CD4-positive, alpha-beta T cell treated with Interleukin-17A for 1 hour (primary cell): ENCODE data around the gene MLN.
A peak's percentile ranks its signal among the peaks of the same experiment; 100 is the strongest.

Experiments
- DNase-seq: peaks from one replicate; pipeline ENCODE4 v3.0.0-alpha.2; 2020

The MLN gene

DNA sequence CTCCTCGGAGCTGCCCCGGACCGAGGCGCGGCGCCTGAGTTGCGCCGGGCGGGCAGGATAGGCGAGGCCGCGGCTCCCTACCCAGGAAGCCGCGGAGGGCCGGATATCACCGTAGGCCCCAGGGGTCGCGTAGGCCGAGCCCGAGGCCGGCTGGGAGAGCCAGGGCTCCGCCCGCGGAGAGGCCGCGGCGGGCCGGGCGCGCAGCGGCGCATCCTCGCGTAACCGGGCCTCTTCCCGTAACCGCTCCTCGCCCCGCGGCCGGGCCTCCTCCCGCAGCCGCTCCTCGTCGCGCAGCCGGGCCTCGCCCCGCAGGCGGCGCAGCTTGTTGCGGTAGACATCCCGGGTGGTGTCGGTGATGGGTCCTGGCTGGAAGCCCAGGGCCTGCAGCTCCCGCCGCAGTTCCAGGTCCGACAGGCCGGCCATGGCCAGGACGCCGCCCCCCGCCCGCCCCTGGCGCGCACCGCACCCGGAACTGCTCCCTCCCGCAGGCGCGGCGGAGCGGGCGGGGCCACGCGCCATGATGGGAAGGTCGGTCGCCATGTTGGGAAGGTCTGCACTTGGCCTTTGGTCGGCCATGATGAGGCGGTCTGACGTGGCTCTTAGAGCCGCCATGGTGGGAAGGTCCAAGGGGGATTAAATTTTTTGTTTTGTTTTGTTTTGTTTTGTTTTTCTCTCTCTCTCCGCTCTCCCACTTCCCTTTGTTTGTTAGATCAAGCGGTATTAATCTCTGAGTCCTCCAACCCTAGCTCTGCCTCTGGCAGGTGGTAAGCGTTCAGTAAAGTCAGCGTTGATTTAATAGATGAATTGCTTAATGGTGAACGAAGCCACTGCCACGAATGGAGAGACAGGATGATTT lies 14.9 kb downstream of the MLN start, which contains the start of gene LEMD2:
TSS of gene LEMD2 (minus strand) at position 437 of the 856 bp plus-strand sequence. CDS start at position 423, 14 bp downstream.
- DNase-seq = peak; percentile 94

DNA sequence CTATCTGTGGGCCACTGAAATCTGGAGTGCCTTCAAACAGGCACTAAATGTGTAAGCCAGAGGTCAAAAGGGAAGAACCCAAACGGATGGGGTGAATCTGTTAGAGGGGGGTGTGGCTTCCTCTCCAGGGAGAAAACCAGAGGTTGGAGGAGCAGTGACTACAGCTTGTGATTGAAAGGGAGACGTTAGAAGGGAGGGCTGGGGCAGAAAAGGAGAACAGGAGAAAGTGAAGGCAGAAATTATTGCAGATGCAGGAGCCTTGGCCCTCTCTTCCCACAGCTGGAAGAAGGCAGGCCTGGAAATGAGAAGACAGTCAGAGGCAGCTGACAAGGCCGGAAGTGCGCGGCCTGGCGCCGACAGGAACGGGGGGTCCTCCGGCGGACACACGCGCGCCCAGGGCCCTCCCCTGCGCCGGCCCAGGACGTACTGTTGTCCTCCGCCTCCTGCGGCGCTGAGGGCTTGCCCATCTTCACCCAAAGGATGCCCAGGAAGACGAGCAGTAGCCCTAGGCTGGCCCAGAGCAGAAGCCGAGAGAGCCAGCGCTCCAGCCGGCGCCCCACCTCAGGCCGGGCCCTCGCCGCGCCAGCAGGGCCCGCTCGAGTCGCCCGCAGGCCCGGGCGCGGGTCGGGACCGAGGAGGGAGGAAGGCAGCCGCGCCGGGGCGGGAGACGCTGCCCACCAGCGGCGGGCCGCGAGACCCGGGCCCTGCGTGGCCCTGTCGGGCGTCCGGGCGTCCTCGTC lies 15.7 kb downstream of the MLN start:
- DNase-seq = peak; percentile 67

DNA sequence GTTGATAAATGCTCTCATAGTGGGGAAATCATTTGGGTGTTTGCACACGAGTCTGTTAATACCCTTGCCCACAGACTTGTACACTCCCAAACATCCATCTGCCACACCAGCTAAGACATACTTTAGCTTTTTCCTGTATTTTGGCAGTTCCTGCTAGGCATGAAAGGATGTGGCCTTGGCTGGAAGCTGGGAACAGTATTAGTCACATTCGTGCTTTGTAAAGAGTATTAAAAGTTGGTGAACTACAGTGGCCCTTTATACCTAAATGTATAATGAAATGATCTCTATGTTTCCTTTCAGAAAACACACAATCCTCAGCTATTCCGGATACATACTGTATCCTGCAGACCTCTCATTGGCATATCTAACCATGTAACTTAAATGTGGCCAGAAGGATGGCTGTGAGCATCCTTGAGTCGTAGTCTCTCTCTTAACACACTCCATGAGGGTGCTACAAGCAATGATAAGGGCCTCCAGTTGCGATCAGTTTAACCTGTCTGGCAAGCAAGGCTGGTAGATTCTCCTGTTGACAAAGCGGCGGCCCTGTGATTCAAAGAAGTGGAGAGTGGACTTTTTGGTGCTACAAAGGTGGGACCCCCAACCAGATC lies 16.4 kb downstream of the MLN start:
- no peak for DNase-seq

- no peak for DNase-seq
Measured at GRCh38 chr6:33786736-33787135, 17.1 kb downstream of the MLN start.

GRCh38 chr6:33785778-33786177 lies 18.0 kb downstream of the MLN start:
- no peak for DNase-seq

DNA sequence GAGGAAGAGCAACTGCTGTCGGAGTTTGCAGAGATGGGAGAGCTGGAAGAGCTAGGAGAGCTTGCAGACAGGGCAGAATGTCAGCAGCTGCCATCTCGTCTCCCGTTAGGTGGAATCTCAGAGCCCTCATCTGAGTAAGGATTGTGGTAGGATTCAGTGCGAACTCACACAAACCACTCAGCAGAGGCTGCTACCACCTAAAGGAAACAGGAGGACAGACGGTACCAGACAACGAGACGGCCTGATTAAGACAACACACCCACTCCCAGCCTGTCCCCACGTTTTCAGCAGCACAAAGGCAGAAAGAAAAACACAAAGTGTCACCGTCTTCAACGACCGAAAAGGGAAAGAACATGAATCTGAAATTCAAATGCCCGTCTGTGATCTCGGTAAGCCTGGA lies 19.0 kb downstream of the MLN start:
- no peak for DNase-seq

GRCh38 chr6:33783781-33784520 lies 19.9 kb downstream of the MLN start:
- DNase-seq = no peak

DNA sequence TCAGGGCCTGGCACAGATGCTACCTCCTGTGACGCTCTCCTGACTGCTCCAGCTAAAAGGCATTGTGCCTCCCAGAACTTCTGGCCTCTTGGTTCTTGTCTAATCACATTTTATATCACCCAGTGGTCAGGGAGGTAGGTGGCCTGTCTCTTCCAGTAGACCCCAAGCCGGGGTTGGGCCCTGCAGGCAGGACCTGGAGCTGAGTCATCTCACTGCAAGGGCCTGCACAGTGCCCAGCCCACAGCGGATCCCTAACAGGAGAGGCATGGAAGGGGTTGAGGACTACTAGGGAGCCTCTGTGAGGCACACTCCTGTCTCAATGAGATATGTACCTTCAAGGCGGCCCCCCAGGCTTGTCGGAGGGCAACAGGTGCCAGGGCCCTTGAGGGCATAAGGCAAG lies 21.2 kb downstream of the MLN start:
- DNase-seq = no peak

DNA sequence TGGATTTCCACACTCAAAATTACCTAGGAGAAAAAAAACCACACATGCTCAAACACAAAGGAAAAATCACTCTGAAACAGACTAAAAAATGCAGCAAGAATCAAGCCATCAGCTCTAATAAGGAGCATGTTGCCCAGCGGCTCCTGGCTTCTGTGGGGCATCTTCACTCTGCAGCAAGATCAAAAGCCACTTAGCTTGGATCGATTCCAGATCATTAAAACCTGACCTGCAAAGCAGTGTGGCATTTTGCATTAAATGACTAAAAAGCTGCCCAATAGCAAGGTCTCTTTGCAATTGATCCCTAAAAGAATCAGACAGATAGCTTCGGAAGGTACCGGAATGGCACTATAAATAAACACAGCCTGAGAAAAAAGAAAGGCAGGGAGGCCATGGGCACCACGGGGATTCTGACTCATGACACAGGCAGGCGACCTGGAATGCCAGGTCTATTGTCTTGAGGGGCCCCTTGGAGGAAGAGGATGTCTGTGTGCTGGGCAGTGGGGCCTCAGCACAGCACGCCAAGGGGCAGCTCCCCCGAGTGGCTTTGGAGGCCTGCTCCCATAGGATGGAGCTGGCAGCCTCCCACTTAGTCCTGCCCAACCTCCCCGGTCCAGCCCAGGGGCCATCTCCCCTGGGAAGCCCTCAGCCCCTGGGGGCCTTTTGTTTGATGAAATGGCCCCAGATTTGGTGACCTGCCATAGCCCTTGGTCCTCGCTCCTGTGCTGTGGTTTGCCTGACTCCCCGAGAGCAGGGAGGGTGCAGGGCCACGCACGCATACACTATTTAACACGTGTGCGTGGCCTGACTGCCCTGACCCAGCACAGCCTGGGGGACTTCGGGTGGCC lies 22.4 kb downstream of the MLN start:
- no peak for DNase-seq

GRCh38 chr6:33779895-33780294 lies 23.9 kb downstream of the MLN start:
- no peak for DNase-seq

DNA sequence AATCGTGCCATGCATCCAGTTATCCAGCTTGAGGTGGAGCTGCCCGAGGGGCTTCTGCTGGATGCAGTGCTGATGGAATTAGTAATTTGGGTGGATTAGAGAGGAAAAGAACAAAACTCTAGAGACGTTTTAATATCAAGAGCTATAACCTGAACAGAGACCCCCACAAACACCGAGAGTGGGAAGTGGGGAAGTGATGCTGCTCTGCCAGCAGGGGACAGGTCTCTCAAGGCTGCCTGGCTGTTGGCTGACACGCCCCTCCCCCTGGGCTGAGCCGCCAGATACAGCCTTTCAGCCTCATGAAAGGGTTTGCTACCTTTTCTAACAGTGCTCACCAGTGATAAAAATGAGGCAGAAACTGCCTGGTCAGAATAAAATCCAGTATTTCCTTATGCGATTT lies 24.5 kb downstream of the MLN start:
- no peak for DNase-seq

DNA sequence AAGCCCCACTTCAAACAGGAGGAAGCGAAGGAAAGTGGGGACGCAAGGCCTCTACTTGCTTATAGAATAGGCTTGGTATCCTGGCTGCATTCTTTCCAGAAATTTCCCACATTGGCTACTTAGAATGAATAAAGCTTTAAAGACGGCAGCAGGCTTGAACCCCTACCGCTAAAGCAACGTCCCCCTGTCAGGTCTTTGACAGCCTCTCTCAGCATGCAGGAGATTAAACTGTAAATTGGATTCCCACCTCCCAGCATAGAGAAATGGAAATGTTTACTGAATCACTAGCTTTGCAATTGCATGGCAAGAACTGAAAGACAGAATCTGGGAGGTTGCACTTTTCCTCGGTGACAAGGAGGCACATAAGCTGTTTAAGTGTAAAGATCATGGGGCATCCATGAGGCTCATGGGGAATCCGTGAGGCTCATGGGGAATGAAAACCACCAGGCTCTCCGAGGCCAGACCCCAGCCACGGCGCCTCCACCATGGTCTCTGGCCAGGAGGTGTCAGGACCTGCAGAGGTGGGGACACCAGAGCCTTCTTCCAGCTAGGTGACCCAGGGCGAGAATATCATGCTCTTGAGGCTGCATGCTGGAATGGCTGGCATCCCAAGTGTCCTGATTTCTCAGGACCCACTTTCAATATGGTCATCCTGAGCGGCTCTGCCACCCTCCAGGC lies 25.2 kb downstream of the MLN start:
- no peak for DNase-seq

DNA sequence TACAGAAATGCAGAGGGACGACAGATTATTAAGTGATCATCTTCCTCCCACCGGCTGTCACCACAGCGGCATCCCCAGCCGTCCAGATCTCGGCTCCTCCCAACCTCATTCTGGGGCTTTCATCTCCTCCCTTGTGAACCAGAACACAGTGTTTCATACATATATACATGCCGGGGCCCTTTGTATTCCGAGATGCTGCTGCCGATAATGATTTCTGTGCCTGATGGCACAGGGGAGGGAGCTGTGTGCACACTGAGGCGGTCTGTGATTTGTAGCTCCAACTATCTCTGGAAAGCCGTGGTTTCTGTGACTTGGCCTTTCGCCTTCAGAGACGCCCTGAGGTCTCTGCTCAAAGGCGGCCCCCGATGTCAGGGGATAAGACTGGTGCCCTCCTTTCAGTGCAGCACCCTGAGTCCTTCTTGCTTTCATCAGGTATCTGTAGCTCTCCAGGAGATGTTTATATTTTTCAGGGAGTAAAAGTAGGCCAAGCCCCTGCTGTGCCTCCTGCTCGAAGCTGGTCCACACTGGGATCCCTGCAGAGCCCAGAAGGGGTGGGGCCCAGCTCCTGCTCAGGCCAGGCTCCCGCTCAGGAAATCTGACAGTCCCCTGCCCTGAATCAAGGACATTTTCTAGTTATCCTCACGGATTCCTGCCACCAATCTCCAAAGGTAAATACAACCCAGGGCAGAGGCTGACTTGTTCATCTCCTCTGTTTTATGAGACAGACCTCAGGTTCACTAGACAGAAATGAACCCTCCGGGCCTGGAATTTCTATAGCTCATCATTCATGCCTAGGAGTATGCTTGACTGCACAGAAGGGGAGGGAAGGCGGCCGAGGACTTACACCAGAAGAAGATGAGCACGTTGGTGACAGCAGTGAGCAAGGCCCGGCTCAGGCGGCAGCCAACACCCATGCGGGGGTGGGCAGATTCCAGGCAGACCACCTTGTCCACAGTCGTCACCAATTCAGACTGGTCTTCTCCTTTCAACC lies 26.1 kb downstream of the MLN start:
- DNase-seq = no peak

GRCh38 chr6:33776764-33777163 lies 27.0 kb downstream of the MLN start:
- DNase-seq = no peak

- no peak for DNase-seq
Measured at GRCh38 chr6:33776186-33776585, 27.6 kb downstream of the MLN start.

DNA sequence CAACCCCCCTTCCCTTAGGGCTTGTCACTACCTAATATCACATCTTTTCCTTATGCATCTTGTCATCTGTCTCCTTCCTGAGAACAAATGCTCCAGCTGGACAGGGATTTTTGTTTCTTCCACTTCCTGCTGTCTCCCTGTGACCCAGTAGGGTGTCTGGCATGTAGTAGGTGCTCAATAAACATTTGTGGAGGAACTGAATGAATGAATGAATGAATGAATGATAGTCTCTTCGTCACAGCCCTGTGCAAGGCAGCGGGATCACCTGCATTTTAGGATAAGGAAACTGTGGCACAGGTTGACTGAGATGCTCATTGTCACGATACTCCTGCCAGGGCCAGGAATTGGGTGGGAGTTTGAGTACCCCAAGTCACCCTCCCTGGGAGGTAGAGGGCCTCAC lies 29.0 kb downstream of the MLN start:
- no peak for DNase-seq

- no peak for DNase-seq
Measured at GRCh38 chr6:33772902-33773472, 30.8 kb downstream of the MLN start.

DNA sequence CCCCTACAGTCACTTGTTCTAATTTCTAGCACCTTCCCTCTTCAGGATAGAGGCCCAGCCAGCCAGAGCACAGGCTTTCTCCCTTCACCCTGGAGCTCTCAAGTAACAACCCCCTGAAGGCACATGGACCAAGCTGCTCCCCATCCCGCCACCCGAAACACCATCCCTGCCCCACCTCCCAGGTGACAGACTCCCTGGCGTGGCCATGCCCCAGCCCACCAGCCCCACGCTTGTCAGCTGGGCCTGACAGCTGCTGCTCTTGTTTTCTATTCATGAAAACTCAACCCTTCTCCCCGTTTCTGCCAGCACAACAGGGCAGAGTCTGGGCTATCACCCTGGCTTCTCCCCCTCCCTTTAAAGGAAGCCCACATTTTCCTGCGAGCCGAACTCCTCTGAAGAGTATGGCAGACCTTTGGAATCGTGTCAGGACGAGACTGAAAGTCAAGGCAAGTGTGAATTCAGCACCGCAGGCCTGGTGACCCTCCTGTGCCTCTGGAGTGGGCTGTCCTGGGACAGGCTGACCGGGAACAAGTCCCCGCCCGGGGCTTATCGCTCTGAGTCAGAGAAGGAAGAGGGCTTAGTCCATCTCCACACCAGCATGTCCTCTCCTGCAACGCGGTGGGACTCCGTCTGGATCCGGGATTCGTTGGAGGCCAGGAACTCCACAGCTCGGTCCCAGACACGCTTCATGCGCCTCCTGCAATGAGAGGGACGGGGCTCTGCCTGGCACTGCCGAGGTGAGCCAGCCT lies 31.5 kb downstream of the MLN start:
- no peak for DNase-seq
